ENCODE data around the gene GABRB1. TPM values are rescaled to one million over a fixed set of nuclear protein-coding genes. Genes with fewer than 3 reads are reported as not detected.

The GABRB1 gene
- total and polyA plus RNA-seq, 2 of the 8 experiments (the other 6 are each of a cell fraction or from before 2014, with no cell fraction given): 0.22 to 0.38 TPM

GRCh38 chr4:47068986-47069385, 37.6 kb downstream of the GABRB1 start:
- Histone ChIP-seq H2BK5ac (ENCODE audit: low read depth, low read length) (no peak overlapping the region), H3K4ac (replicated peaks; ENCODE audit: insufficient read length, low read depth, low read length) (no peak overlapping the region), H4K8ac (ENCODE audit: extremely low read depth, insufficient read depth, low read length) (no peak overlapping the region), H3K18ac (ENCODE audit: extremely low read depth, low read length) (no peak overlapping the region), H3K79me1 (ENCODE audit: low read depth, low read length) (no peaks in the 10 kb centered on the region), H2BK15ac (ENCODE audit: low read length) (no peak overlapping the region), H4K91ac (replicated peaks; ENCODE audit: insufficient read length, low read length) (no peak overlapping the region), H3K9me3 (ENCODE audit: insufficient read depth in 2 of 2, low read depth in 1 of 2, low read length in 1 of 2) (no peaks in the 10 kb centered on the region), H2BK120ac (replicated peaks; ENCODE audit: low read depth, low read length) (no peak overlapping the region), H3K14ac (ENCODE audit: insufficient read length) (no peak overlapping the region), H3K4me2 (ENCODE audit: insufficient read depth in 1 of 2, low read depth in 2 of 2, low read length in 2 of 2) (no peak overlapping the region), H4K20me1 (replicated peaks in 1 of 2; ENCODE audit: control insufficient read depth in 1 of 2, insufficient read depth in 2 of 2, low read length in 2 of 2) (no peaks in the 10 kb centered on the region), H3K56ac (replicated peaks; ENCODE audit: insufficient read length, low read depth, low read length) (no peak overlapping the region), H3K27me3 (replicated peaks in 1 of 4; ENCODE audit: control insufficient read depth in 3 of 4, extremely low read depth in 1 of 4, insufficient read depth in 3 of 4, low read length in 3 of 4) (no peaks in the 10 kb centered on the region), H2AK5ac (ENCODE audit: low read depth, low read length) (no peak overlapping the region), H3K36me3 (ENCODE audit: control insufficient read depth in 2 of 4, insufficient read depth in 4 of 4, low read length in 3 of 4) (no peaks in the 10 kb centered on the region), H3K27ac (ENCODE audit: low read depth, low read length) (no peak overlapping the region), H2BK12ac (ENCODE audit: low read depth, low read length) (no peak overlapping the region), H3K4me1 (replicated peaks in 1 of 4; ENCODE audit: control insufficient read depth in 3 of 4, insufficient read depth in 4 of 4, low read length in 3 of 4) (no peaks in the 10 kb centered on the region), H2BK20ac (ENCODE audit: low read length) (no peak overlapping the region), H2AFZ (ENCODE audit: low read length) (no peak overlapping the region), H3K79me2 (ENCODE audit: control insufficient read depth in 1 of 2, insufficient read depth in 2 of 2, low read length in 2 of 2) (no peaks in the 10 kb centered on the region), H3K4me3 (ENCODE audit: extremely low read depth in 1 of 4, insufficient read depth in 2 of 4, low read depth in 3 of 4, low read length in 4 of 4) (no peak overlapping the region), H4K5ac (ENCODE audit: insufficient read length, low read depth, low read length) (no peak overlapping the region), H3K23ac (ENCODE audit: insufficient read length) (no peak overlapping the region), H3K9ac (replicated peaks in 1 of 4; ENCODE audit: extremely low read depth in 1 of 4, low read depth in 3 of 4, low read length in 3 of 4) (no peak overlapping the region), H3K23me2 (ENCODE audit: low read depth, low read length) (no peaks in the 10 kb centered on the region)
- CTCF ChIA-PET (ENCODE audit: partially characterized antibody): no interaction called here
- POLR2A ChIA-PET (ENCODE audit: partially characterized antibody): no interaction called here
- DNase-seq (ENCODE audit: low read depth in 1 of 2, low spot score in 2 of 2) (no peak), FAIRE-seq (no peak)
- WGBS, 2 experiments (ENCODE audit: extremely low coverage in 1 of 2, insufficient coverage in 1 of 2, insufficient read length in 1 of 2, insufficient replicate concordance in 2 of 2, low coverage in 1 of 2, low lambda C conversion rate in 2 of 2, missing lambda C conversion rate in 1 of 2): 94% methylated on average over 1 of the region's 1 CpG; no CpG with 5 or more reads in 1 of the 2 experiments
- TF ChIP-seq EP300 (IDR thresholded peaks at IDR 0.05; ENCODE audit: borderline replicate concordance in 1 of 2, low read depth in 2 of 2, low read length in 2 of 2) (no peak), HDAC2 (IDR thresholded peaks at IDR 0.05; ENCODE audit: borderline replicate concordance in 1 of 2, low read depth in 2 of 2, low read length in 2 of 2) (no peak), TCF12 (IDR thresholded peaks at IDR 0.05; ENCODE audit: low read depth, low read length) (no peak), MAX (IDR thresholded peaks at IDR 0.05) (no peak), E2F6 (IDR thresholded peaks at IDR 0.05) (no peak), SIN3A (conservative IDR thresholded peaks at IDR 0.05 in 1 of 2, IDR thresholded peaks at IDR 0.05 in 1 of 2; ENCODE audit: low read depth in 1 of 2, low read length in 2 of 2) (no peak), YY1 (IDR thresholded peaks at IDR 0.05; ENCODE audit: low read depth, low read length) (no peak), EGR1 (IDR thresholded peaks at IDR 0.05; ENCODE audit: borderline replicate concordance, low read depth, low read length) (no peak)

Data from H1 (cell line).